HG03103 (cell line): ENCODE results near the gene C5orf63.
"Not testable (repeated sequence)": the region's sequence is repeated elsewhere in the genome, so short reads cannot be mapped to it uniquely, and the experiment has no call there.

Source experiments
- ATAC-seq: cut with Tn5 transposase; IDR thresholded peaks from one replicate; pipeline ENCODE4 v1.9.1; 2021; ENCODE audit warnings: low read depth; ENCODE audit not compliant: unreplicated experiment

C5orf63 gene

DNA sequence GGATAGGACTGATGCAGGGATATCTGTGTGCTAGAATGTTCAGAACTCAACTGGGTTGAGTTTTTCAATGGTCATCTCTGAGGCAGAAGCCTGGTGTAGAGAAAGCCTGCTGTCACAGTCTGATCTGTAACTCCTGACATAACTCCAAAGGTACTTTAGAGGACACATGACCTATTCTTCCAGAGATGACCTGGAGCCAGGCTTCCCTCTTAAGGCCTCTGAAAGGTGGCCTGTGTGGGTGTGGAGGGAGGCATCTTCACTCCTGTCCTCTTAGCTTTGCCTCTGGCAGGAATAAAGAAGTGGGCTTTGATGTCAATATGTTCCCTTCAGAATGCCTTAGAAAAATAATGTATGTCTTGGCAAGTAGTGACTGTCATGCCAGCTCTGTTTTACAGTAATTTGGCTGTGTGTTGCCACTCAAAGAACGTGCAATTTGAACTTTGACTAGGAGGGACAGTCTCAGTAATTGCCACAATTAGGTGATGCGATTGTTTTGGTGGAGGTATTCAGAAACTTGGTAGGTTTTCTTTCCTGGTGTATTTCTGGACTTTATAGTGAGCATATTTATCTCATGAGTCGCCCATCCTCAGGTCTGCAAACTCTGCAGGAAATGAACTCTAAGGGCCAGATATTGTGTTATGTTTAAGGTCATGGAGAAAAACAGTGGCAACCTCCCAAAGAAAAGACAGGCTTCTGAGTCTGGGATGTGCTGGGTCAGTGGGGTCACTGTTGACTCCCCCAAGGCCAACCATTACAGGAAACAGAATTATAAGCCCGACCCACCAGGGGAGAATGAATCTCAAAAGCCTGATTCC is 3.2 kb upstream of the C5orf63 start:
- ATAC-seq, result no peak

- ATAC-seq, result no peak
Observed at GRCh38 chr5:127074466-127074865, 1.2 kb upstream of the C5orf63 start.

DNA sequence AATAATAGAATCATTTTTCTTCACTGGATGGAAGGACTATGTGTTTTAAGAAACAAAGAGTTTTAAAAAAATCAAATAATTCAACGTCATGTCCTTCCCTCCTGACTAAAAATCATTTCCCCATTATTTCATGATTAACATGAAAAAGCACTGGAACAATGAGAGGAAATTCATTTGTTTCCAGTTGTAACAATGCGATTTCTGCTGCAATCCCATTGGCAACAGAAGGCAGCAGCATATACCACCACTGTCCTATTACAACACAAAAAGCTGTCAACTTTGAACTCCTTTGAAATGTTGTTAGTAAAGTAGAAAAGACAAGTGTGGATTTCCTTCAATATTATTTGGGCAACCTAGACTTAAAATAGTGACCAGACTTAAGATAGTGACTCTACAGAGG is 3.1 kb downstream of the C5orf63 start:
- no peak for ATAC-seq

DNA sequence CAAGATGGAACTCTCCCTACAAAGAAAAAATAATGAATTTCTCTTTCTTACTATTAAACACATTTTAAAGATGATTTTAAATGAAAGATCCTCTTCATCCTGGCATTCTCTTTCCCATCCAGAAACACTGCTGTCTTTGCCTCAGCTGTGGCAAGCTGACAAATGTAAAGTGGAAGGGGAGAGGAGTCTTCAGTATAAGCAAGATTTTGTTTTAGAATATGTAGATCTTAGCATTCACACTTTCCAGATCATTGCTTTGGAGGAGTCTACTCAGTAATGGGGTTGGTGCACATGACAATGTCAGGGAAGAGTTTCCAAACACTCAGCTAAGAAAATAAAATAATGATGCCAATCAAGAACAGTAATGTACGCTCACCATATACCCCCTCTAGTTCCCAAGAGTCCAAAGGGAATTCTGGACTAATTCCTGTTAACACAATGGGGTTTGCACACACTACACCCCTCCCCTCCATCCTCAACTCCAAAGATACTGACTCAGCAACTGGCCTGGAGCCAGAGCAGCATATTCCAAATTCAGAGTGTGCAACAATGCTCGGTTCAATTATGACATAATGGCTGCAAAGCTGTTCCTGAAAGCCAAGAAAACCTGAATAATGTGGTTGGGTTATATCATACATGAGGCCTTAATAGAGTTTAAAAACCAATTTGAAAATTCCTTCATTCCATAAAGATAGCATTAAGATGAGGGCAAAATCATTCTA is 4.6 kb downstream of the C5orf63 start:
- ATAC-seq, result no peak

- ATAC-seq, result no peak
Observed at GRCh38 chr5:127066721-127067120, 6.6 kb downstream of the C5orf63 start.

GRCh38 chr5:127064253-127064840 is 9.0 kb downstream of the C5orf63 start:
- ATAC-seq, result no peak

DNA sequence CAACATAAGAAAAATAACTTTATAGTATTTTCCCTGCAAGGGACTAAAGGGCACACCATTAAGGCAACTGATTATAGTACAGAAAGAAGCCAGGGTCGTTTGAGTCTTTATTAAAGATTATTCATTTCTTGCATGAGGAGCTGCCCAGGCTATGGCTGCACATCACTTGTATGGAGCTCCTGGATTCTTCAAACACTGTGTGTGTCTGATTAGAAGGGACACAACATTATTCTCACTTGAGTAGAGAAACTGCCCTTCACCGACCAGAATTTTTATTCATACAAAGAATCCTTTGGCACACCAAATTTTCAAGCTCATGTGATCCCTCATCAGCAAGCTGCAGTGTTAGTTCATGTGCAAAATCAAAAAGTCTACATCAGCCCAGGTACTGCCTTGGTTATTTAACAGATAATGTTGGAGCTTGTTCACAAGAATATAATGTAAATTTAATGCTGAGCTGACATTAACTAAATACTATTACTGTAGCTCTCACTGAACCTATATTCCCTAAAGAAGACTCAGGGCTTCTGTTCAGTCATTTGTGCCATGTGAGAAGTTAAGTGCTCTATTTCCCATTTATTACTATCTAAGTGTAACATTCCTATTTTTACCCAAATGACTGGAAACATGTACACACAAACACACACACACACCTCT is 9.9 kb downstream of the C5orf63 start:
- ATAC-seq, result no peak

DNA sequence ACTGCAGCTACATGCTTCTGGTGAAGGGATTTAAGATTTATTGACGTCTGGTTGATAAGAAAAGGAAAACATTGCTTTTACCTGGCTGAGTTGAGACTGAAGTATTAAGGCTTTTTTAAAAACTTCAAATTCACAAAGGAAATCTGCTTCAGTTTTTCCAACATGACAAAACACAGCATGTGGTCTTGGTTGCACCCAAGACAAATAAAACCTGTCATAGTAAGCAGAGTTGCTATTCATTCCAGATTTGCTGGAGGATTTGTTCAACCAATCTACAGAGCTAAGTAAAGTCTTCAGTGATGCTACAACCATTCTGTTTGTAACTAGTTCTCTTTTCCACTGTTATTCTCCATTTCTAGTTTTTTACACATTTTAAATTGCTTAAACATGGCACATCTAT is 11.3 kb downstream of the C5orf63 start:
- ATAC-seq, result no peak

GRCh38 chr5:127061537-127061936 is 11.8 kb downstream of the C5orf63 start:
- ATAC-seq, result no peak

GRCh38 chr5:127060470-127060985 is 12.8 kb downstream of the C5orf63 start:
- ATAC-seq, result no peak

DNA sequence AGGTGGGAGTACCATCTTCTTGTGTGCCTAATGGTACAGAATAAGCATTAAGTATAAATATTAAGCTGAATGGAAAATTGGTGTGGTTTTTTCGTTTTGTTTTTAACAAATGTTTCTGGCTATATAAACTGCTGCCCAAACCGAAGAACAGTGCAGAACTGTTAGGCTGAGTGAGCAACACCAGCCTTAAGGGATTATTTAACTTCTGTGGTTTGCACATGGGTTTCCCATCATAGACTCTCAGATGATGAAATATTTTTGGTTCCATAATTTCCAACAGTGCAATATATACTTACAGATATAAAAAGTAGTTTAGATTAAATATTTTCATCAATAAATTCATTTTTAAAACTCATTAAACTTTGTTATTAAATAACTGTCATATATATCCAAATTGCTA is 16.4 kb downstream of the C5orf63 start:
- ATAC-seq, result no peak

GRCh38 chr5:127055880-127056653 is 17.2 kb downstream of the C5orf63 start:
- ATAC-seq, result no peak

DNA sequence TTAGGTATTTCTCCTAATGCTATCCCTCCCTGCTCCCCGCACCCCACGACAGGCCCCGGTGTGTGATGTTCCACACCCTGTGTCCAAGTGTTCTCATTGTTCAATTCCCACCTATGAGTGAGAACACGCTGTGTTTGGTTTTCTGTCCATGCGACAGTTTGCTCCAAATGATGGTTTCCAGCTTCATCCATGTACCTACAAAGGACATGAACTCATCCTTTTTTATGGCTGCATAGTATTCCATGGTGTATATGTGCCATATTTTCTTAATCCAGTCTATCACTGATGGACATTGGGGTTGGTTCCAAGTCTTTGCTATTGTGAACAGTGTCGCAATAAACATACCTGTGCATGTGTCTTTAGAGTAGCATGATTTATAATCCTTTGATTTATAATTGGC is 19.8 kb downstream of the C5orf63 start:
- ATAC-seq, result not testable (repeated sequence)

DNA sequence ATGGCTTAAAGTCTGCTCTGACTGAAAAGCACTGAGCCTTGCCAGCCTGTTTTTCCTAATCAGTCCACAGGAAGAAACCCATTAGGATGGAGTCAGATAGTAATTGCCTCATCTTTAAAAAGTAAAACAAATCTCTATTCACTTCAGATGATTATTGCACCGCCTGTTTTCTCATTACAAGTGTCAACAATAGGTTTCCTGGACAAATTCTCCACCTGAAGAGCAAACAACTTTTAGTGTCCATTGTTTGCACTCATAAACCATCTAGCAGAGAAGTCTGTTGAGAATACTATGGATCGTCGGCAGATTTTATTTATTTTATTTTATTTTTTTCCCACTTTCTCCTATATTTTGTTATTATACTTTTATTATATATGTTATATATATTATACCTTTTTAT is 20.3 kb downstream of the C5orf63 start:
- no peak for ATAC-seq

GRCh38 chr5:127051591-127051990 is 21.7 kb downstream of the C5orf63 start:
- no peak for ATAC-seq

GRCh38 chr5:127046343-127047072 is 26.8 kb downstream of the C5orf63 start:
- ATAC-seq, result no peak

- ATAC-seq, result no peak
Observed at GRCh38 chr5:127042593-127042992, 30.7 kb downstream of the C5orf63 start.

GRCh38 chr5:127041571-127041970 is 31.7 kb downstream of the C5orf63 start:
- ATAC-seq, result no peak

DNA sequence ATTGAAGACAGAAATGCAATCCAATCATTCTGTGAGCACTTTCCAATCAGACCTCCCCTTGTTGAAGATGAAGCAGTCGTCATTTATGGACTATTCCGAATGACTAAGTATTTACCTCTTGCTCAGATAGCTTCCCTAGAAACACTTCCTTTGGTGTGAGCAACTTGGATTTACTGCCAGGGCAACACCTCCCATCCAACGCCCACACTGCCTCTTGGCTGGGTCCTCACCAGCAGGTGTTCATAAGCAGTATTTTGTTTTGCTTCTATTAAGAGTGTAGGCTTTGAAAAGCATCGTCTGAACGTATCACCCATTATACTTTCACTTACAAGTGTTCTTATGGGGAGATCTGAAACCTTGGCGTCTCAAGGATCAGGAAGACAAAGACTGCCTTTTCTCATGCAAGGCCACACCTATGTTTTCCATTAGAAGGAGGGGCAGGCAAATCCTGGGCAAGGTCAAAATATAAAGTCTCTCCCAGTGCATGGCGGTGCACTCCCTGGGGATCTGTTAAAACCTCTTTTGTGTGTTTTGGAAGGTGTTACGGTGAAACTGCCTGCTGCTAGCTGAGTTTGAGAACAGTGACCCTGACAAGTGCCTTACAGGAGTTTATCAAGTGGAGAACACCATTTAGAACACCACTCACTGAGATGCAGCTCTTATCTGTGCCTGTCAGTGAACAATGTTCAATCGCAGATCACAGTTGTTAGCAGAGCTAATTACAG is 32.3 kb downstream of the C5orf63 start:
- ATAC-seq, result no peak
